GM19099 (cell line): ENCODE measurements around the gene CUL9.

Source experiments
- POLR2A ChIP-seq: IDR thresholded peaks from 3 replicates; pipeline ENCODE4 v1.6.1; 2011; ENCODE audit warnings: low read depth; ENCODE audit not compliant: insufficient read length; ENCODE audit errors: extremely low read depth

The CUL9 gene

GRCh38 chr6:43183441-43183840, 1.4 kb downstream of the CUL9 start:
- no peak for TF ChIP-seq POLR2A

GRCh38 chr6:43184268-43184985, 2.4 kb downstream of the CUL9 start:
- TF ChIP-seq POLR2A: no peak

- no peak for TF ChIP-seq POLR2A
Observed at GRCh38 chr6:43185391-43185985, 3.5 kb downstream of the CUL9 start.

- no peak for TF ChIP-seq POLR2A
Observed at GRCh38 chr6:43186019-43186418, 4.0 kb downstream of the CUL9 start.

GRCh38 chr6:43186706-43187105, 4.7 kb downstream of the CUL9 start:
- no peak for TF ChIP-seq POLR2A

GRCh38 chr6:43187821-43188220, 5.8 kb downstream of the CUL9 start:
- TF ChIP-seq POLR2A: no peak

- TF ChIP-seq POLR2A: no peak
Observed at GRCh38 chr6:43188426-43188825, 6.4 kb downstream of the CUL9 start.

- TF ChIP-seq POLR2A: no peak
Observed at GRCh38 chr6:43189776-43190304, 7.8 kb downstream of the CUL9 start.

- no peak for TF ChIP-seq POLR2A
Observed at GRCh38 chr6:43192911-43193310, 10.9 kb downstream of the CUL9 start.

- no peak for TF ChIP-seq POLR2A
Observed at GRCh38 chr6:43193929-43194328, 11.9 kb downstream of the CUL9 start.

- TF ChIP-seq POLR2A: no peak
Observed at GRCh38 chr6:43196337-43196736, 14.3 kb downstream of the CUL9 start.

- no peak for TF ChIP-seq POLR2A
Observed at GRCh38 chr6:43199912-43200311, 17.9 kb downstream of the CUL9 start.

- no peak for TF ChIP-seq POLR2A
Observed at GRCh38 chr6:43200541-43200940, 18.5 kb downstream of the CUL9 start.

- no peak for TF ChIP-seq POLR2A
Observed at GRCh38 chr6:43202451-43202850, 20.5 kb downstream of the CUL9 start.

GRCh38 chr6:43203029-43203717, 21.2 kb downstream of the CUL9 start:
- TF ChIP-seq POLR2A: no peak

GRCh38 chr6:43203718-43204095, 21.7 kb downstream of the CUL9 start:
- TF ChIP-seq POLR2A: no peak
